GM12872 (cell line): ENCODE measurements around the gene TNF.

ENCODE experiments used
- CTCF ChIP-seq: IDR thresholded peaks from 3 replicates; pipeline ENCODE4 v1.5.1; 2011; ENCODE audit warnings: low read depth, mild to moderate bottlenecking, low read length, moderate library complexity; ENCODE audit not compliant: insufficient read depth

The TNF gene

GRCh38 chr6:31620586-31621319 lies 45.4 kb downstream of the TNF start, which contains the start of gene PRRC2A:
Gene PRRC2A, plus strand, starts transcription at chr6:31620715. Its CDS starts 2,075 bp downstream, at chr6:31622790.
- TF ChIP-seq CTCF: no peak

DNA sequence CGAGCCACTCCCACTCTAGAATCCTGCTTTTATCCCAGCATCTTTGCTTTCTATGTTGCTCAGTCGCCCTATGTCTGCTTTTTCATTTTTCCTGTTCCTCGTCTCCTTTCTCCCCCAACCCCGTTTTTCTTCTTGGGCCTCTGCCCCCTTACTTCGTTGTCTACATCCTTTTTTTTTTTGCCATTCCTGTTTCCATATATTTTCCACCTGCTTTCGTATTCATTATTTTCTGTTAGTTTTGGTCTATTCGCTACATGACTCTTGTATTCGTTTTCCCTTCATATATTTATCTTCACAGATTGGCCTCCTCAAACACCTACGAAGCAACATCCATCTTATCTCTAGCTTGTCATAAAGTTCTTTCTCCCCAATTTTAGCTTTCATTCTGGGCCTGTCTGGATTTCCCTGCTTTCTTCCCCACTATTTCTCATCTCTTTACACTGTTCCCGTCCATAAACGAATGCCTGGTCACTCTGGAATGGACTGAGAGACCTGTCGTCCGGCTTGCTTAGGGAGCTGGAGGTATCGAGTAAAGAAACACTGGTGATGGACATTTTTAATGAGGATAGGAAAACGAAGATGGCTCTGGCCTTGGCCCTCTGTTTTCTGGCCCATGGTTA lies 46.1 kb downstream of the TNF start:
- TF ChIP-seq CTCF: no peak

DNA sequence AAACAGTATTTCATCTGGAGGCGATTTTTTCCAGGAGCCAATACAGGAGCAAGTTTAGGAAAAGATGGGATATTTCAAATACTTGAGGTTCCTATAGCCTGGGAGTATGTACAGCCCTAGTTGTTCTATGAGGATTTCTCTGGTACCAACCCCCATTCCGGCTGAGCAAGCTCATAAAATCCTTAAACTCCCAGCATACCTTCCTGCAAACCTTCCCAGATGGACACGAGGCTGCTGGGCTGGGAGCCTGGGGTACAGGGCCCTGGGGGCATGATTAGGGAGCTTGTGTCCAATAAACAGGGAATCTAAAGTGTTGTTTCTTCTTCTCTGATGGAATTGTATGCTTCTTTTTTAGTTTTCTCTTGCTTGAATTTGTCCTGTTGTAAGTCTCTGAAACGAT lies 46.6 kb downstream of the TNF start:
- TF ChIP-seq CTCF: no peak

DNA sequence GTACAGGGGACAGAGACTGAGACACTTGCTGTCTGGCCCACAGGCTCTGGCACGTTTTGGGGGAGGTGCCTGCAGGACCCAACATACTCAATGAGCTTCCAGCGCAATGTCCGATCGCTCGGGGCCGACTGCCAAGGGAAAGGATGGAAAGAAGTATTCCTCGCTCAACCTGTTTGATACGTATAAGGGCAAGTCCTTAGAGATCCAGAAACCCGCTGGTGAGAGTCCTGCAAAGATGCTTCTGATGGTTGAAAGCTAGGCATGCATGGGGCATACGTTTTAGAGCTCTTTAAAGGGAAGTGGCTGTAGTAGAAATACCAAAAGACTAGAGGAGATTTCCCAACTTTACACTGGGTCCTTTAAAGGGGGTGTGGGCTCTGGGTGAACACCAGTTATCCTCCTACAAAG lies 47.3 kb downstream of the TNF start:
- no peak for TF ChIP-seq CTCF

GRCh38 chr6:31624070-31624469 lies 48.7 kb downstream of the TNF start:
- TF ChIP-seq CTCF: no peak

- no peak for TF ChIP-seq CTCF
Measured at GRCh38 chr6:31626952-31627351, 51.6 kb downstream of the TNF start.

DNA sequence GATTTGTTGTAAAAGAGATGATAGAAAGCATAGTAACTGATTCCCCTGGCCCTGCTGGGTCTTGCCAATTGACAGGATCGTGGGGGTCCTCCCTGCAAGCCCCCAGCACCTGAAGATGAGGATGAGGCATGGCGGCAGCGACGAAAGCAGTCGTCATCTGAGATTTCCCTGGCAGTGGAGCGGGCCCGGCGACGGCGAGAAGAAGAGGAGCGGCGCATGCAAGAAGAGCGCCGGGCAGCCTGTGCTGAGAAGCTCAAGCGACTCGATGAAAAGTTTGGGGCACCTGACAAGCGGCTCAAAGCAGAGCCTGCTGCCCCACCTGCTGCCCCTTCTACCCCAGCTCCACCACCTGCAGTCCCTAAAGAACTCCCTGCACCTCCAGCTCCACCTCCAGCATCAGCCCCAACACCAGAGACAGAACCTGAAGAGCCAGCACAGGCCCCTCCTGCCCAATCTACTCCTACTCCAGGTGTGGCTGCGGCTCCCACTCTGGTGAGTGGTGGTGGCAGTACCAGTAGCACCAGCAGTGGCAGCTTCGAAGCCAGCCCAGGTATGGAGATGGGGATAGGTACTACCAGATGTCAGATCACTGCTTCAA lies 52.4 kb downstream of the TNF start:
- no peak for TF ChIP-seq CTCF
